HepG2 (cell line): ENCODE data around the gene PAPSS1. TPM values are rescaled to one million over a fixed set of nuclear protein-coding genes. Genes with fewer than 3 reads are reported as not detected.

ENCODE experiments used
- ATAC-seq: fragments of 200-7000 bp; cut with Tn5 transposase; 3 replicates; pipeline ENCODE4 v1.9.1; 2020; ENCODE audit warnings: mild to moderate bottlenecking, moderate library complexity
- Bru-seq: library from RNA; stranded (reverse); fragments of 400-500 nt; gene quantifications from one replicate; lab custom pipeline; 2021; lab: Mats Ljungman, UMichigan
- BruChase-seq, 2 experiments: library from RNA; stranded (reverse); fragments of 400-500 nt; gene quantifications; one replicate each; lab custom pipeline; 2021; lab: Mats Ljungman, UMichigan
- BruUV-seq: library from RNA; stranded (reverse); fragments of 400-500 nt; replicated peaks from 2 replicates; lab custom pipeline; 2021; lab: Mats Ljungman, UMichigan
- CTCF ChIA-PET: fragments of 300-600 bp; formaldehyde crosslinking; extraction: SDS; loops from one replicate; lab custom pipeline; 2021; ENCODE audit warnings: low total read pairs, inconsistent platforms, low intra/inter-chr PET ratio; lab: Yijun Ruan, JAX
- POLR2A ChIA-PET: fragments of 350-600 bp; sonication (Branson Sonifier 250); formaldehyde crosslinking; loops from one replicate; lab custom pipeline; 2020; ENCODE audit warnings: antibody characterized with exemption, inconsistent platforms; lab: Yijun Ruan, JAX
- DNase-seq: peaks from one replicate; pipeline ENCODE4 v3.0.0-alpha.2; 2015; ENCODE audit warnings: low spot score
- FAIRE-seq: peaks from 3 replicates; lab custom pipeline; 2011; peaks lifted over from hg19 to GRCh38; lab: Jason Lieb, UNC
- H2AFZ ChIP-seq: one replicate; pipeline ENCODE4 v1.6.1; 2011; ENCODE audit warnings: low read length, inconsistent platforms
- H3K27ac ChIP-seq: fragments of 300-600 bp; 3 replicates; pipeline ENCODE4 v1.8.0; 2011; ENCODE audit warnings: mixed run types, mild to moderate bottlenecking, mixed read lengths, low read length, inconsistent platforms; ENCODE audit not compliant: insufficient read depth; ENCODE audit errors: extremely low read length
- H3K27me3 ChIP-seq, 2 experiments: fragments of 200-600 bp in 1 of 2; 2 replicates in 1 of 2; 3 replicates in 1 of 2; pipeline versions ENCODE4 v1.6.0 to v1.8.0; 2011; ENCODE audit warnings: low read length in 2 of 2, mild to moderate bottlenecking in 2 of 2, moderate library complexity in 2 of 2, inconsistent platforms in 1 of 2; ENCODE audit not compliant: insufficient read depth in 2 of 2, control insufficient read depth in 1 of 2
- H3K36me3 ChIP-seq, 2 experiments: fragments of 200-600 bp in 1 of 2; replicated peaks in 1 of 2; 2 replicates in 1 of 2; 3 replicates in 1 of 2; pipeline versions ENCODE4 v1.5.1 to v1.8.0; 2011; ENCODE audit warnings: low read length in 2 of 2, inconsistent platforms in 1 of 2; ENCODE audit not compliant: insufficient read depth in 2 of 2, control insufficient read depth in 1 of 2
- H3K4me1 ChIP-seq: 2 replicates; pipeline ENCODE4 v1.5.1; 2012; ENCODE audit warnings: low read length, inconsistent platforms; ENCODE audit not compliant: insufficient read depth
- H3K4me2 ChIP-seq: 2 replicates; pipeline ENCODE4 v1.6.0; 2011; ENCODE audit warnings: low read depth, low read length, inconsistent platforms
- H3K4me3 ChIP-seq, 3 experiments: fragments of 200-600 bp in 1 of 3; sonication (generic), shearing (Covaris generic) in 1 of 3; replicated peaks in 1 of 3; 2 replicates each; pipeline ENCODE4 v1.5.1; 2011 to 2016; ENCODE audit warnings: low read length in 3 of 3, inconsistent platforms in 2 of 3, low read depth in 2 of 3, mild to moderate bottlenecking in 2 of 3, control low read depth in 1 of 3, mixed read lengths in 1 of 3; ENCODE audit not compliant: insufficient read depth in 1 of 3
- H3K79me2 ChIP-seq: one replicate; pipeline ENCODE4 v1.6.1; 2011; ENCODE audit warnings: low read length, inconsistent platforms; ENCODE audit not compliant: insufficient read depth
- H3K9ac ChIP-seq: 2 replicates; pipeline ENCODE4 v1.6.0; 2011; ENCODE audit warnings: mild to moderate bottlenecking, low read depth, low read length, inconsistent platforms; ENCODE audit not compliant: insufficient read depth
- H3K9me3 ChIP-seq: 2 replicates; pipeline ENCODE4 v1.5.1; 2012; ENCODE audit warnings: mild to moderate bottlenecking, low read length
- H4K20me1 ChIP-seq: 2 replicates; pipeline ENCODE4 v1.6.0; 2011; ENCODE audit warnings: inconsistent platforms, mild to moderate bottlenecking, low read length, moderate library complexity; ENCODE audit not compliant: insufficient read depth
- DR1 ChIP-seq: sonication (generic); formaldehyde crosslinking; IDR thresholded peaks from 2 replicates; pipeline ENCODE4 v1.8.0; 2021; ENCODE audit warnings: mild to moderate bottlenecking, missing genetic modification reagents, inconsistent platforms
- ERF ChIP-seq: IDR thresholded peaks from 2 replicates; pipeline ENCODE4 v1.6.1; 2018; ENCODE audit warnings: missing biosample characterization, missing genetic modification reagents
- MAZ ChIP-seq, 2 experiments: sonication (generic) in 1 of 2; formaldehyde crosslinking in 1 of 2; IDR thresholded peaks; 2 replicates each; pipeline versions ENCODE4 v1.5.0 to v1.6.1; 2012 to 2020; ENCODE audit warnings: low read depth in 2 of 2, mild to moderate bottlenecking in 2 of 2, borderline replicate concordance in 1 of 2, improper control_type of control experiment in 1 of 2, low read length in 1 of 2, missing genetic modification reagents in 1 of 2, moderate library complexity in 1 of 2
- PHF8 ChIP-seq: sonication (generic); formaldehyde crosslinking; IDR thresholded peaks from 2 replicates; pipeline ENCODE4 v1.5.0; 2020; ENCODE audit warnings: missing genetic modification reagents
- RFX5 ChIP-seq: IDR thresholded peaks from 2 replicates; pipeline ENCODE4 v1.6.1; 2011; ENCODE audit warnings: low read depth, low read length, improper control_type of control experiment
- SP140L ChIP-seq: sonication (generic); formaldehyde crosslinking; IDR thresholded peaks from 2 replicates; pipeline ENCODE4 v1.4.0; 2020; ENCODE audit warnings: missing genetic modification reagents, borderline replicate concordance
- ZBTB26 ChIP-seq: IDR thresholded peaks from 2 replicates; pipeline ENCODE4 v1.6.1; 2016; ENCODE audit warnings: missing compliant biosample characterization, missing genetic modification reagents, borderline replicate concordance
- ZBTB43 ChIP-seq: sonication (generic); formaldehyde crosslinking; conservative IDR thresholded peaks from 2 replicates; pipeline ENCODE4 v1.4.0; 2020; ENCODE audit warnings: missing genetic modification reagents
- ZNF138 ChIP-seq: sonication (generic); formaldehyde crosslinking; IDR thresholded peaks from 2 replicates; pipeline ENCODE4 v1.5.0; 2020; ENCODE audit warnings: mild to moderate bottlenecking, low read depth, missing genetic modification reagents
- ZNF3 ChIP-seq: IDR thresholded peaks from 2 replicates; pipeline ENCODE4 v1.7.0; 2017; ENCODE audit warnings: inconsistent platforms
- ZNF513 ChIP-seq: sonication (generic); formaldehyde crosslinking; conservative IDR thresholded peaks from 2 replicates; pipeline ENCODE4 v1.5.0; 2020; ENCODE audit warnings: missing genetic modification reagents
- ZNF891 ChIP-seq: sonication (generic); formaldehyde crosslinking; IDR thresholded peaks from 2 replicates; pipeline ENCODE4 v1.5.0; 2020; ENCODE audit warnings: mild to moderate bottlenecking, missing genetic modification reagents
- WGBS: methylation state at CpG from one replicate; pipeline ENCODE4 v1.1.6; 2017; ENCODE audit warnings: low lambda C conversion rate; 5-methylcytosine and 5-hydroxymethylcytosine counted together
- in situ Hi-C: cut with HindIII; loops from 2 replicates; pipeline ENCODE4 v1.10.0; 2017; ENCODE audit warnings: low pct_unique_long_range_greater_than_20kb; ENCODE audit not compliant: extremely low pct_ligation_motif_present
- intact Hi-C: fragments of 100-400 bp; cut with micrococcal nuclease; formaldehyde crosslinking; loops from one replicate; pipeline ENCODE4 v1.10.0; 2022; ENCODE audit not compliant: unreplicated experiment
- long read RNA-seq, 2 experiments: library from RNA in 1 of 2; library from polyadenylated mRNA in 1 of 2; stranded (forward) in 1 of 2; unstranded in 1 of 2; transcript quantifications; one replicate each; pipeline ENCODE4 v2.0.0, GENCODE V29; 2019 to 2022
- polyA minus RNA-seq, 3 experiments: library from RNA; depleted of rRNA, polyadenylated mRNA; stranded (reverse); fragments of >200 nt; gene quantifications; 2 replicates each; pipeline ENCODE4 v1.2.3, GENCODE V29; 2011; ENCODE audit warnings: low replicate concordance in 1 of 3
- polyA plus RNA-seq, 8 experiments: library from polyadenylated mRNA; depleted of rRNA in 3 of 8; stranded (reverse) in 7 of 8; unstranded in 1 of 8; fragments of >200 nt; fragmentation: Illumina TruSeq in 4 of 8; extraction: Trizol in 4 of 8; gene quantifications; 2 replicates each; pipeline versions ENCODE4 v1.2.1 to v1.2.3, GENCODE V29; 2011 to 2016; ENCODE audit warnings: low read depth in 4 of 8, missing spikeins in 1 of 8, mixed read lengths in 1 of 8; ENCODE audit not compliant: insufficient read depth in 1 of 8
- total RNA-seq, 5 experiments: library from RNA; depleted of rRNA; stranded (reverse); fragments of >200 nt; fragmentation: Illumina TruSeq; extraction: Trizol; gene quantifications; 2 replicates each; pipeline ENCODE4 v1.2.3, GENCODE V29; 2016; ENCODE audit warnings: low read depth in 1 of 5

Gene PAPSS1
- total RNA-seq (2016; rRNA removed; fragmentation: Illumina TruSeq; extraction: Trizol): 126 and 170 TPM in 2 replicates
- total RNA-seq (2016; cell fraction: cytosol; rRNA removed; fragmentation: Illumina TruSeq; extraction: Trizol; ENCODE audit: low read depth): 73.6 and 81.4 TPM in 2 replicates
- 127 and 163 TPM in 2 replicates for total RNA-seq (2016; cell fraction: insoluble cytoplasmic fraction; rRNA removed; fragmentation: Illumina TruSeq; extraction: Trizol)
- total RNA-seq (2016; cell fraction: membrane; rRNA removed; fragmentation: Illumina TruSeq; extraction: Trizol): 33.8 and 41.6 TPM in 2 replicates
- total RNA-seq (2016; cell fraction: nucleus; rRNA removed; fragmentation: Illumina TruSeq; extraction: Trizol): 77.5 and 82.3 TPM in 2 replicates
- 71.9 and 105 TPM in 2 replicates for polyA plus RNA-seq (2011; rRNA removed)
- polyA plus RNA-seq (2011; cell fraction: cytosol; rRNA removed): 84.4 and 86.8 TPM in 2 replicates
- 50.7 and 63.9 TPM in 2 replicates for polyA plus RNA-seq (2011; cell fraction: nucleus; rRNA removed)
- polyA plus RNA-seq (2012): 64.1 and 73.2 TPM in 2 replicates
- 4.8 and 5.5 TPM in 2 replicates for polyA plus RNA-seq (2016; cell fraction: cytosol; fragmentation: Illumina TruSeq; extraction: Trizol; ENCODE audit: low read depth)
- 147 and 149 TPM in 2 replicates for polyA plus RNA-seq (2016; cell fraction: insoluble cytoplasmic fraction; fragmentation: Illumina TruSeq; extraction: Trizol; ENCODE audit: low read depth)
- 9.3 and 13.3 TPM in 2 replicates for polyA plus RNA-seq (2016; cell fraction: membrane; fragmentation: Illumina TruSeq; extraction: Trizol; ENCODE audit: low read depth)
- 67.7 and 74.4 TPM in 2 replicates for polyA plus RNA-seq (2016; cell fraction: nucleus; fragmentation: Illumina TruSeq; extraction: Trizol; ENCODE audit: insufficient read depth, low read depth)
- polyA minus RNA-seq (2011; rRNA and poly(A)+ RNA removed; ENCODE audit: low replicate concordance): 32.2 and 93.6 TPM in 2 replicates
- 53.5 and 55.5 TPM in 2 replicates for polyA minus RNA-seq (2011; cell fraction: cytosol; rRNA and poly(A)+ RNA removed)
- polyA minus RNA-seq (2011; cell fraction: nucleus; rRNA and poly(A)+ RNA removed): 75.1 and 79.7 TPM in 2 replicates
- Bru-seq, nascent RNA: percentile 94 among the genes with signal in this experiment
- BruChase-seq, experiment 1, labeled RNA remaining after a 6-hour chase: percentile 87 among the genes with signal in this experiment
- BruChase-seq, experiment 2, labeled RNA remaining after a 2-hour chase: percentile 88 among the genes with signal in this experiment
- long read RNA-seq, experiment 1, transcript PAPSS1-201 (12 exons, 2,731 nt): major isoform, 95 of 143 reads
- long read RNA-seq, experiment 1, partial matches to known transcripts: 20 of 143 reads
- long read RNA-seq, experiment 1, other reads (novel, unspliced or antisense): 28 of 143 reads
- long read RNA-seq, experiment 2, transcript PAPSS1-201 (12 exons, 2,731 nt): major isoform, 64 of 133 reads
- long read RNA-seq, experiment 2, partial matches to known transcripts: 42 of 133 reads
- long read RNA-seq, experiment 2, other reads (novel, unspliced or antisense): 27 of 133 reads

GRCh38 chr4:107719922-107720722, at the start of gene PAPSS1:
PAPSS1 (minus strand) TSS chr4:107720234; CDS start chr4:107720179, 55 bp downstream.
- in situ Hi-C loops: no loop called here
- Histone ChIP-seq H3K27ac (peak within 1 kb of the TSS; percentile 78), H3K4me2 (peak within 1 kb of the TSS; percentile 77), H3K4me3 (peak within 1 kb of the TSS; percentile 94 to 98 (median 98)), H3K9ac (peak within 1 kb of the TSS; percentile 81), H2AFZ (peak within 1 kb of the TSS; percentile 71), H3K4me1 (peaks cover 46% of the 10 kb centered on the region), H4K20me1 (no peaks in the 10 kb centered on the region), H3K36me3 (0 out of 5 replicates have a peak, but pooled peaks cover 0 to 3% of the 10 kb centered on the region in 2 experiments), H3K79me2 (peaks cover 45% of the 10 kb centered on the region), H3K27me3 (no peaks in the 10 kb centered on the region; a peak in 1 of 5 replicates), H3K9me3 (no peaks in the 10 kb centered on the region)
- POLR2A ChIA-PET: interaction anchor here (0.7 to 3.2 kb wide), 8 partner anchors 10 to 106 kb away, joined by 3 to 23 read pairs (median 6); no protein-coding TSS in a partner anchor
- peak; percentile 93 for DNase-seq
- WGBS: 6% methylated on average over 6 of the region's 90 CpGs
- FAIRE-seq: no peak
- no TSS peak for BruUV-seq
- peak; percentile 92 for ATAC-seq
- CTCF ChIA-PET: no interaction called here
- intact Hi-C loops: loop anchor here (1.0 to 5.0 kb wide), 4 partner anchors 17 to 88 kb away; no protein-coding TSS in a partner anchor
- TF ChIP-seq RFX5 (no peak), SP140L (CRISPR knock-in tag) (no peak), ZNF891 (CRISPR knock-in tag) (peak; percentile 77; the same call in 1 of the 2 replicates), ZNF3 (CRISPR knock-in tag) (0 out of 2 replicates have a peak, but pooled peaks have one; percentile 48), ERF (CRISPR knock-in tag) (peak; percentile 43), ZBTB26 (peak; percentile 70; the same call in 1 of the 2 replicates), ZBTB43 (CRISPR knock-in tag) (0 out of 2 replicates have a peak, but pooled peaks have one; percentile 15), DR1 (CRISPR knock-in tag) (peak; percentile 58; the same call in 1 of the 2 replicates), ZNF138 (CRISPR knock-in tag) (0 out of 2 replicates have a peak, but pooled peaks have one; percentile 22), PHF8 (CRISPR knock-in tag) (peak; percentile 85), MAZ (IDR thresholded peaks at IDR 0.05; ENCODE audit: borderline replicate concordance, low read depth, low read length) (peak; percentile 61; the same call in 1 of the 2 replicates), MAZ (CRISPR knock-in tag; IDR thresholded peaks at IDR 0.05; ENCODE audit: low read depth) (peak; percentile 82), ZNF513 (CRISPR knock-in tag) (no peak)
